ENCODE results near the gene KLHL29. TPM values are rescaled to one million over a fixed set of nuclear protein-coding genes. Genes with fewer than 3 reads are reported as not detected.

The KLHL29 gene
- total and polyA plus RNA-seq, 10 donors: 1.5 to 30.5 (median 9.4) TPM

GRCh38 chr2:23425885-23426262 is 40.9 kb downstream of the KLHL29 start:
- no peaks in the 10 kb centered on the region for H3K36me3 ChIP-seq
- DNase-seq: peak; percentile 64
- no peak overlapping the region for H3K27ac ChIP-seq
- no peak overlapping the region for H3K4me3 ChIP-seq
- TF ChIP-seq POLR2A (IDR thresholded peaks at IDR 0.05) (no peak), POLR2AphosphoS5 (IDR thresholded peaks at IDR 0.05) (no peak), CTCF (IDR thresholded peaks at IDR 0.05 in 8 of 11, conservative IDR thresholded peaks at IDR 0.05 in 3 of 11) (no peak)
- H3K27me3 ChIP-seq (replicated peaks in 1 of 7): peaks cover 0 to 4% (median 0%) of the 10 kb centered on the region in 7 donors
- 88 to 94% (median 93%) methylated on average over 3 of the region's 3 CpGs for WGBS, 5 donors
- peaks cover 0 to 6% (median 0%) of the 10 kb centered on the region in 6 donors for H3K4me1 ChIP-seq
- no peaks in the 10 kb centered on the region for H3K9me3 ChIP-seq
- intact Hi-C loops (cut with DNase I; ENCODE audit: low total_unique reads): no loop called here

GRCh38 chr2:23426263-23426905 is 41.4 kb downstream of the KLHL29 start:
- DNase-seq: peak; percentile 72
- H3K4me1 ChIP-seq: peaks cover 0 to 6% (median 0%) of the 10 kb centered on the region in 6 donors
- H3K4me3 ChIP-seq: no peak overlapping the region
- TF ChIP-seq POLR2A (IDR thresholded peaks at IDR 0.05): no peak
- TF ChIP-seq POLR2AphosphoS5 (IDR thresholded peaks at IDR 0.05): peak in 1 of 3 donors; percentile 20
- intact Hi-C loops (cut with DNase I; ENCODE audit: low total_unique reads): no loop called here
- peaks cover 0 to 4% (median 0%) of the 10 kb centered on the region in 7 donors for H3K27me3 ChIP-seq (replicated peaks in 1 of 7)
- WGBS, 5 donors: 84 to 92% (median 86%) methylated on average over 12 of the region's 12 CpGs
- no peak overlapping the region for H3K27ac ChIP-seq
- H3K9me3 ChIP-seq: no peaks in the 10 kb centered on the region
- H3K36me3 ChIP-seq: no peaks in the 10 kb centered on the region

GRCh38 chr2:23427350-23427749 is 42.4 kb downstream of the KLHL29 start:
- Histone ChIP-seq H3K27me3 (replicated peaks in 1 of 7) (peaks cover 0 to 4% (median 0%) of the 10 kb centered on the region in 7 donors), H3K36me3 (no peaks in the 10 kb centered on the region), H3K4me1 (peaks cover 0 to 6% (median 0%) of the 10 kb centered on the region in 6 donors), H3K27ac (no peak overlapping the region), H3K4me3 (no peak overlapping the region), H3K9me3 (no peaks in the 10 kb centered on the region)
- 84 to 93% (median 90%) methylated on average over 8 of the region's 8 CpGs for WGBS, 5 donors
- TF ChIP-seq POLR2A (IDR thresholded peaks at IDR 0.05) (no peak), POLR2AphosphoS5 (IDR thresholded peaks at IDR 0.05) (no peak), CTCF (IDR thresholded peaks at IDR 0.05 in 8 of 11, conservative IDR thresholded peaks at IDR 0.05 in 3 of 11) (no peak)
- intact Hi-C loops (cut with DNase I; ENCODE audit: low total_unique reads): no loop called here
- peak; percentile 18 for DNase-seq

- TF ChIP-seq POLR2A (IDR thresholded peaks at IDR 0.05) (no peak), POLR2AphosphoS5 (IDR thresholded peaks at IDR 0.05) (no peak), CTCF (IDR thresholded peaks at IDR 0.05 in 8 of 11, conservative IDR thresholded peaks at IDR 0.05 in 3 of 11) (no peak)
- Histone ChIP-seq H3K27ac (no peak overlapping the region), H3K4me1 (peaks cover 0 to 6% (median 0%) of the 10 kb centered on the region in 6 donors), H3K36me3 (no peaks in the 10 kb centered on the region), H3K4me3 (no peak overlapping the region), H3K27me3 (replicated peaks in 1 of 7) (peaks cover 0 to 4% (median 0%) of the 10 kb centered on the region in 7 donors), H3K9me3 (no peaks in the 10 kb centered on the region)
- WGBS, 5 donors: 86 to 91% (median 88%) methylated on average over 10 to 12 of the region's 12 CpGs
- peak; percentile 41 for DNase-seq
- intact Hi-C loops (cut with DNase I; ENCODE audit: low total_unique reads): no loop called here
These were observed 43.0 kb downstream of the KLHL29 start for GRCh38 chr2:23427976-23428375.
